MCF 10A (cell line): ENCODE results near the gene MYMK. TPM values are rescaled to one million over a fixed set of nuclear protein-coding genes. Genes with fewer than 3 reads are reported as not detected.
A peak's percentile ranks its signal among the peaks of the same experiment; 100 is the strongest.

Experiments used
- BruUV-seq: library from RNA; stranded (reverse); fragments of 400-500 nt; replicated peaks from 2 replicates; lab custom pipeline; 2021; lab: Mats Ljungman, UMichigan
- CTCF ChIA-PET: fragments of 300-600 bp; sonication (Branson Sonifier 250); formaldehyde crosslinking; extraction: SDS; loops from one replicate; lab custom pipeline; 2021; ENCODE audit warnings: antibody characterized with exemption, inconsistent platforms; lab: Yijun Ruan, JAX
- POLR2A ChIA-PET: fragments of 300-600, 350-650 bp; sonication (Branson Sonifier 250); formaldehyde crosslinking; extraction: SDS; loops from one replicate; lab custom pipeline; 2020; ENCODE audit warnings: antibody characterized with exemption, inconsistent platforms; lab: Yijun Ruan, JAX
- DNase-seq: peaks from one replicate; pipeline ENCODE4 v3.0.0-alpha.2; 2018; ENCODE audit not compliant: unreplicated experiment
- H3K27ac Mint-ChIP-seq: one replicate; pipeline ENCODE4 v1.8.0; 2022; ENCODE audit warnings: mild to moderate bottlenecking, low read depth, mixed read lengths; ENCODE audit not compliant: unreplicated experiment
- H3K27me3 Mint-ChIP-seq: one replicate; pipeline ENCODE4 v1.8.0; 2022; ENCODE audit warnings: mixed read lengths; ENCODE audit not compliant: insufficient read depth, unreplicated experiment
- H3K36me3 Mint-ChIP-seq: one replicate; pipeline ENCODE4 v1.8.0; 2022; ENCODE audit warnings: mild to moderate bottlenecking, moderate library complexity, mixed read lengths; ENCODE audit not compliant: insufficient read depth, unreplicated experiment
- H3K4me1 Mint-ChIP-seq: one replicate; pipeline ENCODE4 v1.8.0; 2022; ENCODE audit warnings: mixed read lengths; ENCODE audit not compliant: insufficient read depth, unreplicated experiment
- H3K4me3 Mint-ChIP-seq: one replicate; pipeline ENCODE4 v1.8.0; 2022; ENCODE audit warnings: mild to moderate bottlenecking, moderate library complexity, mixed read lengths; ENCODE audit not compliant: unreplicated experiment
- H3K9me3 Mint-ChIP-seq: one replicate; pipeline ENCODE4 v1.8.0; 2022; ENCODE audit warnings: mixed read lengths; ENCODE audit not compliant: unreplicated experiment
- CTCF ChIP-seq: fragments of 200-600 bp; IDR thresholded peaks from one replicate; pipeline ENCODE4 v1.8.0; 2022; ENCODE audit warnings: antibody characterized with exemption, mild to moderate bottlenecking; ENCODE audit not compliant: unreplicated experiment
- intact Hi-C: fragments of 100-400 bp; cut with micrococcal nuclease; formaldehyde crosslinking; loops from 2 replicates; pipeline ENCODE4 v1.14.1; 2022
- total RNA-seq: library from RNA; stranded (reverse); gene quantifications from 2 replicates; pipeline ENCODE4 v1.2.3, GENCODE V29; 2022

Gene MYMK
- total RNA-seq, 1 experiment from 2014 or later: not detected

- Mint-ChIP-seq H3K27ac (no peak overlapping the region), H3K9me3 (no peaks in the 10 kb centered on the region), H3K4me1 (peaks cover 5% of the 10 kb centered on the region), H3K27me3 (peaks cover 33% of the 10 kb centered on the region), H3K36me3 (no peaks in the 10 kb centered on the region), H3K4me3 (no peak overlapping the region)
- no TSS peak for BruUV-seq
- DNase-seq: peak; percentile 9
- ChIA-PET CTCF (interaction anchor here (0.6 kb wide), 1 partner anchor 1709 kb away, joined by 3 read pairs; no protein-coding TSS in a partner anchor), POLR2A (interaction anchor here (0.7 kb wide), 1 partner anchor 18 kb away, joined by 3 read pairs; no protein-coding TSS in a partner anchor)
- intact Hi-C loops: no loop called here
- no peak for TF ChIP-seq CTCF
Observed at GRCh38 chr9:133561976-133562554, 37.3 kb upstream of the MYMK start.

GRCh38 chr9:133560944-133561343, 36.2 kb upstream of the MYMK start:
- TF ChIP-seq CTCF: no peak
- H3K36me3 Mint-ChIP-seq: no peaks in the 10 kb centered on the region
- CTCF ChIA-PET: no interaction called here
- POLR2A ChIA-PET: no interaction called here
- H3K27me3 Mint-ChIP-seq: peaks cover 33% of the 10 kb centered on the region
- DNase-seq: no peak
- H3K4me1 Mint-ChIP-seq: peaks cover 5% of the 10 kb centered on the region
- no peaks in the 10 kb centered on the region for H3K9me3 Mint-ChIP-seq
- no TSS peak for BruUV-seq
- no peak overlapping the region for H3K27ac Mint-ChIP-seq
- H3K4me3 Mint-ChIP-seq: no peak overlapping the region
- intact Hi-C loops: no loop called here

- CTCF ChIA-PET: no interaction called here
- POLR2A ChIA-PET: no interaction called here
- Mint-ChIP-seq H3K27me3 (peaks cover 33% of the 10 kb centered on the region), H3K27ac (no peak overlapping the region), H3K9me3 (no peaks in the 10 kb centered on the region), H3K36me3 (no peaks in the 10 kb centered on the region), H3K4me3 (no peak overlapping the region), H3K4me1 (peaks cover 5% of the 10 kb centered on the region)
- no TSS peak for BruUV-seq
- intact Hi-C loops: no loop called here
- no peak for DNase-seq
- TF ChIP-seq CTCF: no peak
Observed at GRCh38 chr9:133560311-133560710, 35.6 kb upstream of the MYMK start.

GRCh38 chr9:133558191-133559126, 33.7 kb upstream of the MYMK start:
- intact Hi-C loops: no loop called here
- CTCF ChIA-PET: interaction anchor here (0.6 to 0.7 kb wide), 2 partner anchors 38 to 589 kb away, joined by 3 read pairs; no protein-coding TSS in a partner anchor
- H3K27ac Mint-ChIP-seq: no peak overlapping the region

More at GRCh38 chr9:133558191-133559126, 33.7 kb upstream of the MYMK start:
- DNase-seq: peak; percentile 45
- no TSS peak for BruUV-seq
- Mint-ChIP-seq H3K27me3 (peaks cover 21% of the 10 kb centered on the region), H3K9me3 (no peaks in the 10 kb centered on the region), H3K4me1 (peaks cover 5% of the 10 kb centered on the region), H3K4me3 (no peak overlapping the region), H3K36me3 (no peaks in the 10 kb centered on the region)
- no peak for TF ChIP-seq CTCF
- POLR2A ChIA-PET: no interaction called here
